Right ventricle myocardium inferior (tissue), 1 donor: ENCODE results near the gene CACNA1D. TPM values are rescaled to one million over a fixed set of nuclear protein-coding genes. Genes with fewer than 3 reads are reported as not detected.

Source experiments
- ATAC-seq: fragments of 200-7000 bp; cut with Tn5 transposase; one replicate; pipeline ENCODE4 v1.9.1; 2020; ENCODE audit warnings: mild to moderate bottlenecking, moderate library complexity
- DNase-seq: peaks from one replicate; pipeline ENCODE4 v3.0.0; 2021; ENCODE audit errors: missing footprints
- intact Hi-C: fragments of 100-400 bp; cut with DNase I; formaldehyde crosslinking; loops from one replicate; pipeline ENCODE4 v1.11.0; 2022
- total RNA-seq: library from RNA; stranded (reverse); fragmentation: NEBNext Ultra II Directional; extraction: Animal tissue kit (Norgen Biotek cat#: 25700); gene quantifications from one replicate; pipeline ENCODE4 v1.2.1, GENCODE V29; 2021
- donor health status: DM: no; HTN: yes; CAD: no; lungs with severe emphysema.

CACNA1D gene
- total RNA-seq, 1 donor from 2014 or later = 1.1 TPM

DNA sequence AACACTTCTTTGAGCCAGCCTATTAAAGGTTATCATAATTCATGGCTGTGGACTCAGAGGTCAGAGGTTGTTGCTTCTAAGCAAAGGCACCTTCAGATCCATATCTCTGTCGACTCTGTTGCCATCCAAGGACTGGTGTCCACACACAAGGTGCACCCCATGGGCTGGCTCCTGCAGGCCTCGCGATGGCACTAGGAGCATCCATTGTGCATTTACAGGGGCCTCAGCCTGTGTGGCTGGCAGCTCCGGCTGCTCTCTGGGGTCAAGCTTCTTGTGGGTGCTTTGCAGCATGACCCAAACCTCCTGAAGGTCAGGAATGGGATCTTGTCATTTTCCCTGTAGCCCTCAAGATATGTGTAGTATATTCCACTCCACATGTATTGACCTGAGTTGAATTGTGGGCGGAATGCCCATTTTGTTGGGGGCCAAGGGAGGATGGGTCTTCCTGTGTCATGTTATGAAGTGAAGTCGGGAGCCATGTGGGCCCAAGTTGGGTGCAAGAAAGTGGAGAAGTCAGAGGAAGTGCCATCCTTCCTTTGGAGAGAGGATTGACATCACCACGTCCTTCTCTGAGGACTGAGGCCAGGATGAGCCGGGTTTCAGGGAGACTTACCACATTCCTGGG, 308.0 kb downstream of the CACNA1D start:
- no peak for ATAC-seq
- intact Hi-C loops = no loop called here
- DNase-seq = no peak

DNA sequence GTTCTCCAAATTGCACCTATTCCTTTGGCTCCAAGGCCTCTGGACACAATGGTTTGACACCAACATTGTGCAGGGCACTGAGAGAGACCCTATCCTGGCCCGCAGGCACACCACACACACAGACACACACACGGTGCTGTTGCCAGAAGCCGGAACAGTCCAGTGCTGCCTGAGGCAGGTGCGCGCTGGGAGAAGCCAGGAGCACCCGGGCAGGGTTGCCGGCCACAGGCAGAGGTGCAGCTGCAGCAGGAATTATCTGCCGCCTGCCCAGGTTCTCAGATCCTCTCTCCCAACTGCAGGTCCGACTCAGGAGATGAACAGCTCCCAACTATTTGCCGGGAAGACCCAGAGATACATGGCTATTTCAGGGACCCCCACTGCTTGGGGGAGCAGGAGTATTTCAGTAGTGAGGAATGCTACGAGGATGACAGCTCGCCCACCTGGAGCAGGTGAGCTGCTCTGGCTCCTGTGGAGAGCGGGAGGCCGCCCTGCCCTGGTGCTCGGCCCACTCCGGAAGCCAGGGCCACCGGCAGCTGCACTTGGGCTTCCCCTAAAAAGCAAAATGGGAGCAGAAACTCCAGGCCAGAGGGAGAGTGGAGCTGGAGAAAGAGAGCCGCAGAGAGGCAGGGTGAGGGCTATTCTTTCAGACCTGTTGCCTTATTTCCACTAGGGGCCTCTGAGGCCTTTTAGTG, 308.9 kb downstream of the CACNA1D start:
- ATAC-seq = no peak
- no peak for DNase-seq
- intact Hi-C loops = no loop called here

DNA sequence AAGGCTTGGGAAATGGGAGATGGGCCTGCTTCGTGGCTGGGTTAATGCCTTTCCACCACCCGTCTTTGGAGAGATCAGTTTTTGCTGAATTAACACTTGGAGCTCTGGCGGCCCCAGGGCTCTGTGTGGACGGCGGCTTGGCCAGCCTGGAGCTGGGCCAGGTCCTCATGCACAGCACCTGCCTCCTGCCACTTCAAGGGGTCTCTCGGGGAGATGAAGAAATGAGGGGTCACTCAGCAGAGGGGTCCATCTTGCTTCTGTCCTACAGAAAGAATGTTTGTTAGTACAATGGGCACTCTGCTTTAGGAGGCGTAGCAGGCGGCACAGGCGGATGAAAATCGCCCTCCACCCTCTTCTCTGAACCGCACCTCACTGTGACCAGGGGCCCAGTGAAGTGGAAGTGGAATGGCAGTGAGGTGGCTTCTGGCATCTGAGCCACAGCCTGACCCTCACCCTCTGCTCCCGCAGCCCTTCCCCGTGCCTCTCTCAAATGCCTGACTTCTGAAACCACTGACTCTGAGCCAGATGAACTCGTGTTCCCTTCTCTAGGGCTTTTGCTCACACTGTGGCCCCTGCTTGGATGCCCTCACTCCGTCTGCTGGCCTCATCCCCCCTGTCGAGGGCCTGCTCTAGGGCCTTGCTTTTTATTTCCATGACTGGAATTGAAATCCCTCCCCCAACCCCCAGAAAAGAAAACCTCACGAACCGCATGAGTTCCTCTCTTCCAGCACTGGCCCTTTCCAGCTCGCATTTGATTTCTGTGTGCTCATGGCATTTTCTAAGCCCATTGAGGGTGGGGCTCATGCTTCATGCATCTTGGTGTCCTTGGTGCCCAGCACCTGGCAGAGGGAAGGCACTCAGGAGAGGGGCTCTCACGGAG, 309.6 kb downstream of the CACNA1D start:
- no peak for DNase-seq
- intact Hi-C loops = no loop called here
- ATAC-seq = no peak

DNA sequence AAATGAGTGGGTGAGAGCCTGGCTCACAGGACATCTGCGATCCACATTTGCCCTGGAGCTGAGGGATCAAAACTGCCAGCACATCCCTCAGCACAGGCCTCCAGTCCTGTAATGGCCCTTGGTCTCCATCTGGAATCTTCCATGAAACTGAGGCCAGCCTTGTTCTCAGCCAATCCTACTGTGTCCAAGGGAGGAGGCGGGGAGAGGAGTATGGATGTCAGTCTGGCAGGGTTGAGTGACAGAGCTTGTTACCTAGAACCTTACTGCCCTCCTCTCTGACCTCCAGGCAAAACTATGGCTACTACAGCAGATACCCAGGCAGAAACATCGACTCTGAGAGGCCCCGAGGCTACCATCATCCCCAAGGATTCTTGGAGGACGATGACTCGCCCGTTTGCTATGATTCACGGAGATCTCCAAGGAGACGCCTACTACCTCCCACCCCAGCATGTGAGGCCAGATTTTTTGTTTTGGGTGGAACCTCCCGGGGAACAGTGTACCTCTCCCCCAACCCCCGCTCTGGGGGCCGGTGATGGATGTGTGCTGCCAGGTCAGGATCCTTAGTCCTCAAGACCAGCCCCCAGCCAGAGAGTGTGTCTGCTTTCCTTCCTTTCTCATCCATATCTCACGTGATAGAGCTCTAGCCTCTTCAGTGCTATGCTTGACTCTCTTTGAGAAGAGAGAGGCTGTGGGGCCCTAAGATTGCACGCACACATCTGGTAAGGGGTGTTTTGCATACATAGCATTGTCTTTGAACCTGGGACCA, 310.5 kb downstream of the CACNA1D start:
- intact Hi-C loops = no loop called here
- ATAC-seq (no peak), DNase-seq (no peak)

DNA sequence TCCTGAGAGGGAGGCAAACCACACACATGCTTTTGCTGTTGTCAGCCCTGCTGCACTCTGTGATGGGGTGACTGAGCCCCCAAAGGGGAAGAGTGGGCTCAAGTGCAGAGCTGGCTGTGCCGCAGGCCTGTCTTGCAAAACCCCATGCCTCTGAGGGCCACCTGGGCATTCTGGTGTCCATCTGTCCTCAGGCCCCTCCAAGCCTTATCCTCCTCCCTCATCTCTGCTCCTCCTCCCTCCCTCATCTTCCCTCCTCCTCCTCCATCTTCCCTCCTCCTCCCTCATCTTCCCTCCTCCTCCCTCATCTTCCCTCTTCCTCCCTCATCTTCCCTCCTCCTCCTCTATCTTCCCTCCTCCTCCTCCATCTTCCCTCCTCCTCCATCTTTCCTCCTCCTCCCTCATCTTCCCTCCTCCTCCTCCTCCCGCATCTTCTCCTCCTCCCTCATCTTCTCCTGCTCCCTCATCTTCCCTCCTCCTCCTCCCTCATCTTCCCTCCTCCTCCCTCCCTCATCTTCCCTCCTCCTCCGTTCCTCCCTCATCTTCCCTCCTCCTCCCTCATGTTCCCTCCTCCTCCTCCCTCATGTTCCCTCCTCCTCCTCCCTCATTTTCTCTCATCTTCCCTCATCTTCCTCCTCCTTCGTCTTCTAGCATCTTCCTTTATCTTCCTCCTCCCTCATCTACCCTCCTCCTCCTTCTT, 311.2 kb downstream of the CACNA1D start:
- intact Hi-C loops = no loop called here
- ATAC-seq = no peak
- DNase-seq = no peak

DNA sequence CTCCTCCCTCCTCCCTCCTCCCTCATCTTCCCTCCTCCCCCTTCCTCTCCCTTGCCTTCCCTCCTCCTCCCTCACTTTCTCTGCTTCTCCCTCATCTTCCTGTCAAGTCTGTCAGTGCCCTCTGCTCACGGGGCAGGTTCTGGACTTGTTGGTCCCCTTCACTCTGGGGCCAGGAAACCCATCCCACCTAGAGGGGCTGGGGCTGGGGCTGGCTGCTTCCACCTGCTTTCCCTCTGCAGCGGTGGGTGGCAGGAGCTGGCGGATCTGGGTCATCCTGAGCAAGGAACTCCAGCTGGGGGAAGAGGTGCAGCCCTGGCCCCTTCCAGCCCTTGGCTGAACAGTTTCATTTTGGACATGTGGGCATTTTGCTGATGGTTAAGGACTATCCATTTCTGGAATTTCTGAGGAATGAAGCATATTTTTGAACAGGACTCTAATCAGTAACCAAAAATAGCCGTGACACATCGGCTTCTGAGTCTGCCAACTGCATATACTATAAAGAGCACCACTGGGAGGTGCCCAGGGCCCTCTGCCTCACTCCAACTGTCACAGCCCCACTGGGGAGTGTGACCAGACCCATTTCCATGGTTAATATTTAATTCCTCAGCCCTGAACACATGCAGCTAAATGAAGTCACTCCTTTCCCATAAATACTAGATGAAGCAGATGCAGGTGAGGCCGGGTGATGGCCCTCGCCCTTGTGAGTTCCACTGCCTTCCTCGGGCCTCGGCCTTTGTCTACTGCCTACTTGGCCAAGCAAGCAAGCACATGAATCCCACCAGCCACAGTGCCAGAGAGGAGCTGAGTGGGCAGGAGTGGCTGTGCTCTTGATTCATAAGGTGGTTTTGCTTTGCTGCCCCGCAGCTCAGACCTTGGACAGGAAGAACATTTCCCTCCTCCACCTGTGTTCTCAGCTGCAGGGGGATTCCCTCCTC, 312.0 kb downstream of the CACNA1D start:
- DNase-seq = no peak
- intact Hi-C loops = no loop called here
- ATAC-seq = peak; percentile 86

DNA sequence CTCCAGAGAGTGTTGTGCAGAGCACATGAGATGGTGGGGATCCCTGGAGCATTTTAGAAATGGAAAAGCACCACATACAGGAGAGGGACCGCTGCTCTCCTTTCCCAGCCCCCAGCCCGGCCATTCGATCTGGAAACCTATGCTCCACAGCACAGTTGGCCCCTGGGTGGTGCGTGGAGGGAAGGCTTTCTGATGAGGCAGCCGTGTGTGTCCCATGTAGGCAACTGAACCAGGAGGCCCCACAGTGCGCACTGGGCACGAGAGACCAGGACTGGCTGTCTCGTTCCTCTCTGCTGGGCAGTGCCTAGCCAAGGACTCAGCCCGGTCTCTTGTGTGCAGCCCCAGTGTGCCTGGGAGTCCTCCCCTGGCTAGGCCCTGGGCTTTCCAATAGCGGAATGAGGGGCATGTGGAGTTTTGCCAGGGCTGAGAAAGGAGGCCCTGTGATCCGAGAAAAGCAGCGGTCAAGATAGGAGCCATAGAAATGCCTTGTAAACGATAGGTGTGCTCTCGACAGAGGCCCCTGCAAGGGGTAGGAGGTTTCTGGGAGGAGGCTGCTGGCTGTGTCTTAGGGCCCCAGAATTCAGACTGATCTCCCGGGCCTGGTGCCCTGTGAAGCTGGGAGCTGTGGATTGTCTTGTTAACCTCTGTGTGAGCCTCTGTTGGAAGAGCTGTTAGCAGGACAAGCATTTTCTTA, 312.9 kb downstream of the CACNA1D start:
- DNase-seq (no peak), ATAC-seq (peak; percentile 61)
- intact Hi-C loops = no loop called here

DNA sequence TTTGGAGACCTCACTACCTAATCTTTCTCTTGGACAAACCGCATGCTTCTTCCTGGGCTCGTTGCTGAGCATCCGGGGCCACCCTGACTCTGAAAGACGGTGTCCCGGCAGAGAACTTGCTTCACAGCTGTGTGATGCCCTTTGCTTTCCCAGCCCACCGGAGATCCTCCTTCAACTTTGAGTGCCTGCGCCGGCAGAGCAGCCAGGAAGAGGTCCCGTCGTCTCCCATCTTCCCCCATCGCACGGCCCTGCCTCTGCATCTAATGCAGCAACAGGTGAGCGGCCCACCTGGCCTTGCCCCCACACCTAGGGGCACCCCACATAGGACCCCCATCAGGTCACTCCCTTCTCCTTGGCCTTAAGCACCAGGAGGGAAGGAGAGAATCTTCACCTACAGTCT, 314.1 kb downstream of the CACNA1D start:
- intact Hi-C loops = no loop called here
- no peak for DNase-seq
- no peak for ATAC-seq

DNA sequence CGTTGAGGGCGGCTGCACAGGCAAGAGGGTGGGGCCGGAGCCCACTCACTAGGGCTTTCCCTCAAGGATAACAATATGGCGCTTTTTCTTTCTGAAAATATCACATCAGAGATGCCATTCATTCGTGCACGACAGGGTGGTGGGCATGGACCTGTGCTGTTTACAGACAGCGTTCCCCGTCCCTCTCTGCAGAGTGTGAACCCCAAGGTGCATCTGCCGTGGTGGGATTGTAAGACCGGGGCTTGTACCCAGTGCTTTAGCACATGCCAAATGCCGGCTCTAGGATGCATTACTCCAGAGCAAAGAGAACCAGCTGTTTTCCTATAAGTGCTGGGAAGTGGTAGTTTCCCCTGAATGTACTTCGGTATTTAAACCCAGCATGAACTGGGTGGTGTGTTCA, 314.9 kb downstream of the CACNA1D start:
- DNase-seq (no peak), ATAC-seq (no peak)
- intact Hi-C loops = no loop called here

DNA sequence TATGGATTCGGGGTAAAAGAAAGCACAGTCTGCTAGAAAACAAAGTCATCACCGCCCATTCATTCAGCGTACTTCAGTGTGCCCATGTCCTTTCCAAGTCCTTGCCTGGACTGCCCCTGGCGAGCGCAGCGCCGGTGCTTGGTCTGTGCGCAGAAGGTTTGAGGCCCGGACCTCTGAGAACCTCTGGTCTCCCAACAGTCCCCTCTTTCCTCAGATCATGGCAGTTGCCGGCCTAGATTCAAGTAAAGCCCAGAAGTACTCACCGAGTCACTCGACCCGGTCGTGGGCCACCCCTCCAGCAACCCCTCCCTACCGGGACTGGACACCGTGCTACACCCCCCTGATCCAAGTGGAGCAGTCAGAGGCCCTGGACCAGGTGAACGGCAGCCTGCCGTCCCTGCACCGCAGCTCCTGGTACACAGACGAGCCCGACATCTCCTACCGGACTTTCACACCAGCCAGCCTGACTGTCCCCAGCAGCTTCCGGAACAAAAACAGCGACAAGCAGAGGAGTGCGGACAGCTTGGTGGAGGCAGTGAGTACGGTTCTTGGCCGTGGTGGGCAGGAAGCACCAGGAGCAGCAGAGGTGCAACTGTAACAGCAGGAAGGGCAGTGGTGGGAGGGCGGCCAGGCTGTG, 315.5 kb downstream of the CACNA1D start:
- DNase-seq (no peak), ATAC-seq (no peak)
- intact Hi-C loops = no loop called here

DNA sequence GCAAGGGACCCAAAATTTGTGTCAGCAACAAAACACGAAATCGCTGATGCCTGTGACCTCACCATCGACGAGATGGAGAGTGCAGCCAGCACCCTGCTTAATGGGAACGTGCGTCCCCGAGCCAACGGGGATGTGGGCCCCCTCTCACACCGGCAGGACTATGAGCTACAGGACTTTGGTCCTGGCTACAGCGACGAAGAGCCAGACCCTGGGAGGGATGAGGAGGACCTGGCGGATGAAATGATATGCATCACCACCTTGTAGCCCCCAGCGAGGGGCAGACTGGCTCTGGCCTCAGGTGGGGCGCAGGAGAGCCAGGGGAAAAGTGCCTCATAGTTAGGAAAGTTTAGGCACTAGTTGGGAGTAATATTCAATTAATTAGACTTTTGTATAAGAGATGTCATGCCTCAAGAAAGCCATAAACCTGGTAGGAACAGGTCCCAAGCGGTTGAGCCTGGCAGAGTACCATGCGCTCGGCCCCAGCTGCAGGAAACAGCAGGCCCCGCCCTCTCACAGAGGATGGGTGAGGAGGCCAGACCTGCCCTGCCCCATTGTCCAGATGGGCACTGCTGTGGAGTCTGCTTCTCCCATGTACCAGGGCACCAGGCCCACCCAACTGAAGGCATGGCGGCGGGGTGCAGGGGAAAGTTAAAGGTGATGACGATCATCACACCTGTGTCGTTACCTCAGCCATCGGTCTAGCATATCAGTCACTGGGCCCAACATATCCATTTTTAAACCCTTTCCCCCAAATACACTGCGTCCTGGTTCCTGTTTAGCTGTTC, 316.9 kb downstream of the CACNA1D start:
- no peak for ATAC-seq
- no peak for DNase-seq
- intact Hi-C loops = no loop called here

DNA sequence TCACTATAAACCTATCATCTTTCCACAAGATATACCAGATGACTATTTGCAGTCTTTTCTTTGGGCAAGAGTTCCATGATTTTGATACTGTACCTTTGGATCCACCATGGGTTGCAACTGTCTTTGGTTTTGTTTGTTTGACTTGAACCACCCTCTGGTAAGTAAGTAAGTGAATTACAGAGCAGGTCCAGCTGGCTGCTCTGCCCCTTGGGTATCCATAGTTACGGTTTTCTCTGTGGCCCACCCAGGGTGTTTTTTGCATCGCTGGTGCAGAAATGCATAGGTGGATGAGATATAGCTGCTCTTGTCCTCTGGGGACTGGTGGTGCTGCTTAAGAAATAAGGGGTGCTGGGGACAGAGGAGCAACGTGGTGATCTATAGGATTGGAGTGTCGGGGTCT, 318.0 kb downstream of the CACNA1D start:
- no peak for DNase-seq
- intact Hi-C loops = no loop called here
- ATAC-seq = no peak

DNA sequence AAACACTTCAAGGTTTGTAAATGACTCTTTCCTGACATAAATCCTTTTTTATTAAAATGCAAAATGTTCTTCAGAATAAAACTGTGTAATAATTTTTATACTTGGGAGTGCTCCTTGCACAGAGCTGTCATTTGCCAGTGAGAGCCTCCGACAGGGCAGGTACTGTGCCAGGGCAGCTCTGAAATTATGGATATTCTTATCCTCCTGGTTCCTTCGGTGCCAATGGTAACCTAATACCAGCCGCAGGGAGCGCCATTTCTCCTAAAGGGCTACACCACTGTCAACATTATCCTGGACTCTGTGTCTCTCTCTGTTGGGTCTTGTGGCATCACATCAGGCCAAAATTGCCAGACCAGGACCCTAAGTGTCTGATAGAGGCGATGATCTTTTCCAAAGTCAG, 318.8 kb downstream of the CACNA1D start:
- intact Hi-C loops = no loop called here
- ATAC-seq = peak; percentile 60
- DNase-seq = no peak

DNA sequence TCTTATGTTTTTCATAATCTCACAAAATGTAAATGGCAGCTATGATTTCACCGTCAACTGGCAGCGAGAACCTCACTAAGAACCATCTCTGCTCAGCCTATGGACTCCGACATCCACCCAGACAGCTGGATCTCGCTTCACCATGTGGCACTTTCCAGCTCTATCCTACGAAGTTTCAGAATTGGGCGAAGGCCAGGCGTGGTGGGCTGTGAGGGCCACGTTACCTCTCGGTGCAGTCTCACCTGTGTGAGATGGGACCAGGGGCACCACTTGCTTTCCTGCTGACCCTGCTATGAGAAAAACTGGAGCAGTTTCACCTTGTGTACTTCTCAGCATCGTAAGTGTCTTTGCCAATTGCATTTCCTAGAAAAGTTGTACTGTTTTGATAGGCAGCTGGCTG, 319.5 kb downstream of the CACNA1D start:
- DNase-seq = no peak
- no peak for ATAC-seq
- intact Hi-C loops = loop anchor here (2.0 kb wide), 1 partner anchor 31 kb away; no protein-coding TSS in a partner anchor

DNA sequence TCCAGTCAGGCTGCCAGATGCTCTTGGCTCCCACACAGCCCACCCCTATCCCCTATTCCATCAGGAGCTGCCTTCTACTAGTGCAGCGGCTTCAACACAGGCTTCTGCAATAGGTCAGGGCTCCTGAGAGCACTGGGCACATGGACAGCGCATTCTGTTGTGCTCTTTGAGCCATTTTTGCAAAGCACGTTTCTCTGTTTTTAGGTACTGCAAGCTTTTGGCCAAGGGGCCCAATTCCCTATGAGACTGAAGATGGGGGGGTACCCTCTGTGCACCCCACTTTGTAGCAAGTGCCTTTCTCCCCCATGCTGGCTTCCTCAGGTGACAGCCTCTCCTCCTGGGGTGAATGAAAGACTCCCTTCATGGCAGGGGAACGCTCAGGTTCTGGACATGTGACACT, 320.7 kb downstream of the CACNA1D start:
- no peak for ATAC-seq
- intact Hi-C loops = loop anchor here (2.0 kb wide), 1 partner anchor 30 kb away; no protein-coding TSS in a partner anchor
- no peak for DNase-seq

DNA sequence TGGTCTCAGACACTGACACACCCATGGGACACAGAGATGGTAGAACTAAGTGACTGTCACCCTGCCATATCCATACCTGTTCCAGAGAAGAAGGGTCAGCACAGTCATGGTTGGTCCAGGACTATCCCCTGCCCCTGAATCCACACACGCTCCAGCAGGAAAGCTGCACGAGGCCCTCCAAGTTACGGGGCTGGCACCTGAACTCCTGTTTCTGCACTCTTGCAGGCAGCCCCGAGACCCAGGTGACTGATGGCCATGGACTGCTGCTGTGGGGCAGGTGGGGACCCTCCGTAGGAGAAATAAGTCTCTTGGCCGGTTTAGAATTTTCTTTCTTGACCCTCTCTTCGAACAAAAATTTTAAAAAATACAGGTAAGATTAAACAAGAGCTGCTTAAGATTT, 321.2 kb downstream of the CACNA1D start:
- ATAC-seq (no peak), DNase-seq (no peak)
- intact Hi-C loops = loop anchor here (2.0 kb wide), 1 partner anchor 29 kb away; no protein-coding TSS in a partner anchor
